Forelimb muscle (tissue), 1 donor: Measurements from ENCODE around the gene ARFIP2. TPM values are rescaled to one million over a fixed set of nuclear protein-coding genes. Genes with fewer than 3 reads are reported as not detected.
"Not testable (repeated sequence)": the region's sequence is repeated elsewhere in the genome, so short reads cannot be mapped to it uniquely, and the experiment has no call there.

Experiments
- DNase-seq: peaks from one replicate; pipeline ENCODE4 v3.0.0-alpha.2; 2013; ENCODE audit warnings: low read depth
- polyA plus RNA-seq: library from polyadenylated mRNA; unstranded; fragments of 120-200 nt; gene quantifications from one replicate; pipeline ENCODE4 v1.2.1, GENCODE V29; 2013; ENCODE audit not compliant: insufficient read length

ARFIP2 gene
- 33.1 TPM for polyA plus RNA-seq

- peak; percentile 97 for DNase-seq
Observed at GRCh38 chr11:6481012-6481923, at the start of gene ARFIP2, which contains the start of gene TIMM10B. ARFIP2 (minus strand) TSS chr11:6481331; CDS start chr11:6480421, 910 bp downstream. TIMM10B (plus strand) TSS chr11:6481501; CDS start chr11:6481517, 16 bp downstream.

GRCh38 chr11:6530848-6531247 is 49.7 kb upstream of the ARFIP2 start:
- DNase-seq = no peak

GRCh38 chr11:6529266-6529665 is 48.1 kb upstream of the ARFIP2 start:
- DNase-seq = no peak

GRCh38 chr11:6526411-6527135 is 45.4 kb upstream of the ARFIP2 start:
- DNase-seq = no peak

- no peak for DNase-seq
Observed at GRCh38 chr11:6523253-6523652, 42.1 kb upstream of the ARFIP2 start.

GRCh38 chr11:6521946-6522345 is 40.8 kb upstream of the ARFIP2 start:
- not testable (repeated sequence) for DNase-seq

GRCh38 chr11:6520265-6520664 is 39.1 kb upstream of the ARFIP2 start:
- no peak for DNase-seq

- DNase-seq = no peak
Observed at GRCh38 chr11:6516865-6517264, 35.7 kb upstream of the ARFIP2 start.

GRCh38 chr11:6505577-6506240 is 24.6 kb upstream of the ARFIP2 start:
- no peak for DNase-seq

- no peak for DNase-seq
Observed at GRCh38 chr11:6504166-6504565, 23.0 kb upstream of the ARFIP2 start.

- no peak for DNase-seq
Observed at GRCh38 chr11:6502382-6502781, 21.3 kb upstream of the ARFIP2 start.

GRCh38 chr11:6498544-6498943 is 17.4 kb upstream of the ARFIP2 start:
- DNase-seq = no peak

GRCh38 chr11:6498121-6498520 is 17.0 kb upstream of the ARFIP2 start:
- DNase-seq = no peak

GRCh38 chr11:6497069-6497839 is 16.1 kb upstream of the ARFIP2 start, which contains the start of gene DNHD1:
DNHD1 (plus strand) TSS chr11:6497280; CDS start chr11:6498216, 936 bp downstream.
- DNase-seq = no peak

GRCh38 chr11:6489306-6489705 is 8.2 kb upstream of the ARFIP2 start:
- DNase-seq = no peak

- DNase-seq = no peak
Observed at GRCh38 chr11:6488821-6489220, 7.7 kb upstream of the ARFIP2 start.

GRCh38 chr11:6488342-6488741 is 7.2 kb upstream of the ARFIP2 start:
- DNase-seq = no peak

- DNase-seq = no peak
Observed at GRCh38 chr11:6486938-6487337, 5.8 kb upstream of the ARFIP2 start.

- no peak for DNase-seq
Observed at GRCh38 chr11:6486256-6486655, 5.1 kb upstream of the ARFIP2 start.

GRCh38 chr11:6485661-6486060 is 4.5 kb upstream of the ARFIP2 start:
- DNase-seq = no peak

GRCh38 chr11:6483015-6483414 is 1.9 kb upstream of the ARFIP2 start:
- no peak for DNase-seq
